Liver (tissue), 9 donors: ENCODE data around the gene TAF6L. TPM values are rescaled to one million over a fixed set of nuclear protein-coding genes. Genes with fewer than 3 reads are reported as not detected.

ENCODE experiments used
- DNase-seq: peaks from one replicate; pipeline ENCODE4 v3.0.0-alpha.2; 2017; ENCODE audit warnings: low spot score
- H3K27ac ChIP-seq, 2 donors: one replicate each; pipeline ENCODE4 v1.7.0; 2013; ENCODE audit warnings: inconsistent platforms in 2 of 2, low read length in 2 of 2, control low read depth in 1 of 2, low read depth in 1 of 2, mild to moderate bottlenecking in 1 of 2
- H3K27me3 ChIP-seq, 4 donors: one replicate each; pipeline versions ENCODE4 v1.6.1 to v1.7.0; 2013; ENCODE audit warnings: low read length in 3 of 4, inconsistent platforms in 1 of 4, mild to moderate bottlenecking in 1 of 4, moderate library complexity in 1 of 4; ENCODE audit not compliant: control insufficient read depth in 4 of 4, insufficient read depth in 4 of 4
- H3K36me3 ChIP-seq, 4 donors: one replicate each; pipeline versions ENCODE4 v1.6.1 to v1.7.0; 2013; ENCODE audit warnings: low read length in 3 of 4, mild to moderate bottlenecking in 3 of 4, low read depth in 1 of 4, moderate library complexity in 1 of 4; ENCODE audit not compliant: control insufficient read depth in 4 of 4, insufficient read depth in 3 of 4
- H3K4me1 ChIP-seq, 4 donors: one replicate each; pipeline versions ENCODE4 v1.6.1 to v1.7.0; 2013; ENCODE audit warnings: low read length in 3 of 4, mild to moderate bottlenecking in 3 of 4, moderate library complexity in 1 of 4; ENCODE audit not compliant: control insufficient read depth in 4 of 4, insufficient read depth in 4 of 4
- H3K4me3 ChIP-seq, 3 donors: one replicate each; pipeline versions ENCODE4 v1.6.1 to v1.7.0; 2013; ENCODE audit warnings: low read length in 3 of 3, control low read depth in 1 of 3, low read depth in 1 of 3, mild to moderate bottlenecking in 1 of 3
- H3K9ac ChIP-seq, 2 donors: one replicate each; pipeline ENCODE4 v1.7.0; 2013; ENCODE audit warnings: low read length in 2 of 2, mild to moderate bottlenecking in 2 of 2, moderate library complexity in 2 of 2, control low read depth in 1 of 2, low read depth in 1 of 2
- H3K9me3 ChIP-seq, 4 donors: one replicate each; pipeline versions ENCODE4 v1.6.1 to v1.7.0; 2013; ENCODE audit warnings: low read length in 3 of 4; ENCODE audit not compliant: control insufficient read depth in 4 of 4
- ATF3 ChIP-seq: IDR thresholded peaks from 2 replicates; pipeline ENCODE4 v1.6.1; 2016; ENCODE audit warnings: antibody characterized with exemption
- CTCF ChIP-seq: fragments of 150-350 bp; IDR thresholded peaks from 2 replicates; pipeline ENCODE4 v1.5.1; 2017; ENCODE audit warnings: improper control_type of control experiment, low read depth, low read length; ENCODE audit not compliant: missing input control
- EGR1 ChIP-seq, 2 donors: IDR thresholded peaks; 2 replicates each; pipeline ENCODE4 v1.6.1; 2016 to 2018; ENCODE audit warnings: antibody characterized with exemption in 2 of 2, low read depth in 2 of 2
- FOXA1 ChIP-seq: IDR thresholded peaks from 2 replicates; pipeline ENCODE4 v1.6.1; 2016; ENCODE audit warnings: antibody characterized with exemption
- FOXA2 ChIP-seq: IDR thresholded peaks from 2 replicates; pipeline ENCODE4 v1.6.1; 2016; ENCODE audit warnings: antibody characterized with exemption
- GABPA ChIP-seq, 2 donors: IDR thresholded peaks in 1 of 2; conservative IDR thresholded peaks in 1 of 2; 2 replicates each; pipeline ENCODE4 v1.6.1; 2016; ENCODE audit warnings: antibody characterized with exemption in 2 of 2, mild to moderate bottlenecking in 1 of 2, moderate library complexity in 1 of 2
- HNF4A ChIP-seq, 2 donors: conservative IDR thresholded peaks; 2 replicates each; pipeline ENCODE4 v1.6.1; 2016; ENCODE audit warnings: antibody characterized with exemption in 2 of 2, mild to moderate bottlenecking in 2 of 2
- HNF4G ChIP-seq: IDR thresholded peaks from 2 replicates; pipeline ENCODE4 v1.6.1; 2016; ENCODE audit warnings: antibody characterized with exemption
- JUND ChIP-seq, 2 donors: IDR thresholded peaks; 2 replicates each; pipeline ENCODE4 v1.6.1; 2016; ENCODE audit warnings: antibody characterized with exemption in 2 of 2
- MAX ChIP-seq: IDR thresholded peaks from 2 replicates; pipeline ENCODE4 v1.6.1; 2016; ENCODE audit warnings: antibody characterized with exemption
- NR2F2 ChIP-seq: IDR thresholded peaks from 2 replicates; pipeline ENCODE4 v1.6.1; 2016; ENCODE audit warnings: antibody characterized with exemption
- RAD21 ChIP-seq, 2 donors: IDR thresholded peaks; 2 replicates each; pipeline ENCODE4 v1.6.1; 2016; ENCODE audit warnings: antibody characterized with exemption in 2 of 2, mild to moderate bottlenecking in 2 of 2
- REST ChIP-seq: IDR thresholded peaks from 2 replicates; pipeline ENCODE4 v1.6.1; 2016; ENCODE audit warnings: antibody characterized with exemption, mild to moderate bottlenecking
- RXRA ChIP-seq, 2 donors: IDR thresholded peaks; 2 replicates each; pipeline ENCODE4 v1.6.1; 2017 to 2018; ENCODE audit warnings: antibody characterized with exemption in 2 of 2, mild to moderate bottlenecking in 1 of 2
- SP1 ChIP-seq: IDR thresholded peaks from 2 replicates; pipeline ENCODE4 v1.6.1; 2018; ENCODE audit warnings: antibody characterized with exemption, mild to moderate bottlenecking
- TAF1 ChIP-seq: conservative IDR thresholded peaks from 2 replicates; pipeline ENCODE4 v1.6.1; 2016; ENCODE audit warnings: antibody characterized with exemption, mild to moderate bottlenecking
- YY1 ChIP-seq: IDR thresholded peaks from 2 replicates; pipeline ENCODE4 v1.6.1; 2016; ENCODE audit warnings: antibody characterized with exemption, mild to moderate bottlenecking
- ZBTB33 ChIP-seq: IDR thresholded peaks from 2 replicates; pipeline ENCODE4 v1.6.1; 2016; ENCODE audit warnings: antibody characterized with exemption
- WGBS: extraction: QIAGEN DNeasy Blood & Tissue Kit; methylation state at CpG from one replicate; pipeline ENCODE4 v1.1.7; 2013; 5-methylcytosine and 5-hydroxymethylcytosine counted together
- polyA plus RNA-seq, 2 donors: library from polyadenylated mRNA; stranded (reverse) in 1 of 2; unstranded in 1 of 2; fragments of 200-250 nt in 1 of 2; fragments of >200 nt in 1 of 2; fragmentation: Nextera tagmentation in 1 of 2; extraction: Ambion mirVana in 1 of 2; gene quantifications; one replicate each; pipeline versions ENCODE4 v1.2.1 to v1.2.3, GENCODE V29; 2013 to 2015
- total RNA-seq, 2 donors: library from RNA; depleted of rRNA; stranded (reverse); fragments of >200 nt; gene quantifications; one replicate each; pipeline ENCODE4 v1.2.3, GENCODE V29; 2014
- donor health status: healthy.
- donor health status: healthy.
- donor health status: healthy.
- donor health status: healthy.
- donor health status: healthy.

TAF6L gene
- total and polyA plus RNA-seq, 4 donors: 5.8 to 25.2 (median 10.6) TPM

- Histone ChIP-seq H3K9ac (peak overlapping the region in 1 of 2 donors; percentile 13), H3K27me3 (no peaks in the 10 kb centered on the region), H3K27ac (peak overlapping the region; percentile 53 to 58), H3K4me3 (no peak overlapping the region), H3K9me3 (no peaks in the 10 kb centered on the region), H3K4me1 (peaks cover 0 to 27% (median 16%) of the 10 kb centered on the region in 4 donors), H3K36me3 (peaks cover 1 to 15% (median 8%) of the 10 kb centered on the region in 4 donors)
- 61% methylated on average over 5 of the region's 5 CpGs for WGBS
- peak; percentile 21 for TF ChIP-seq SP1
- no peak for TF ChIP-seq EGR1 (IDR thresholded peaks at IDR 0.05; ENCODE audit: low read depth in 2 of 2)
- DNase-seq: no peak
Observed at GRCh38 chr11:62806611-62807121, 35.5 kb downstream of the TAF6L start.

- no peaks in the 10 kb centered on the region for H3K27me3 ChIP-seq
- H3K4me3 ChIP-seq: no peak overlapping the region
- H3K36me3 ChIP-seq: peaks cover 0 to 11% (median 0%) of the 10 kb centered on the region in 4 donors
- no peak overlapping the region for H3K9ac ChIP-seq
- TF ChIP-seq MAX: no peak
- no peak for TF ChIP-seq NR2F2
- no peak for TF ChIP-seq RXRA (IDR thresholded peaks at IDR 0.05)
- TF ChIP-seq FOXA2: no peak
- TF ChIP-seq YY1: no peak
- H3K27ac ChIP-seq: no peak overlapping the region
- H3K4me1 ChIP-seq: peaks cover 0 to 11% (median 5%) of the 10 kb centered on the region in 4 donors
- 58% methylated on average over 1 of the region's 1 CpG for WGBS
- H3K9me3 ChIP-seq: no peaks in the 10 kb centered on the region
- DNase-seq: no peak
Observed at GRCh38 chr11:62810748-62811147, 39.6 kb downstream of the TAF6L start.

GRCh38 chr11:62811659-62812058, 40.5 kb downstream of the TAF6L start:
- H3K27me3 ChIP-seq: no peaks in the 10 kb centered on the region
- no peak overlapping the region for H3K4me3 ChIP-seq
- DNase-seq: no peak
- no peaks in the 10 kb centered on the region for H3K9me3 ChIP-seq
- H3K36me3 ChIP-seq: peaks cover 0 to 14% (median 2%) of the 10 kb centered on the region in 4 donors
- peaks cover 0 to 5% (median under 1%) of the 10 kb centered on the region in 4 donors for H3K4me1 ChIP-seq
- no peak overlapping the region for H3K9ac ChIP-seq
- 75% methylated on average over 2 of the region's 2 CpGs for WGBS
- TF ChIP-seq RXRA (IDR thresholded peaks at IDR 0.05) (no peak), JUND (IDR thresholded peaks at IDR 0.05) (no peak), FOXA1 (no peak), EGR1 (IDR thresholded peaks at IDR 0.05; ENCODE audit: low read depth in 2 of 2) (no peak), CTCF (no peak), GABPA (IDR thresholded peaks at IDR 0.05 in 1 of 2, conservative IDR thresholded peaks at IDR 0.05 in 1 of 2) (no peak), YY1 (no peak), ATF3 (no peak), SP1 (no peak), TAF1 (no peak), HNF4A (conservative IDR thresholded peaks at IDR 0.05) (no peak), MAX (no peak), NR2F2 (no peak), REST (no peak), ZBTB33 (no peak), RAD21 (IDR thresholded peaks at IDR 0.05) (no peak), HNF4G (no peak), FOXA2 (no peak)
- H3K27ac ChIP-seq: no peak overlapping the region
